UCSD-AML1 (cell line): ENCODE data around the gene CFAP70.
"Not testable (repeated sequence)": the region's sequence is repeated elsewhere in the genome, so short reads cannot be mapped to it uniquely, and the experiment has no call there.

Source experiments
- DNase-seq: peaks from one replicate; lab custom pipeline; 2025; ENCODE audit not compliant: unreplicated experiment; lab: John Stamatoyannopoulos, UW

Gene CFAP70

GRCh38 chr10:73358331-73359279 lies at the start of gene CFAP70:
Gene CFAP70 (minus strand): TSS chr10:73358864. CDS start chr10:73354796, 4,068 bp downstream.
- DNase-seq: peak; percentile 80

GRCh38 chr10:73408061-73408460 lies 49.4 kb upstream of the CFAP70 start:
- DNase-seq: no peak

GRCh38 chr10:73407495-73407894 lies 48.8 kb upstream of the CFAP70 start:
- DNase-seq: no peak

GRCh38 chr10:73406846-73407245 lies 48.2 kb upstream of the CFAP70 start:
- DNase-seq: no peak

GRCh38 chr10:73405556-73405955 lies 46.9 kb upstream of the CFAP70 start:
- no peak for DNase-seq

GRCh38 chr10:73404690-73405089 lies 46.0 kb upstream of the CFAP70 start:
- DNase-seq: no peak

- DNase-seq: no peak
Measured at GRCh38 chr10:73401636-73402035, 43.0 kb upstream of the CFAP70 start.

- DNase-seq: no peak
Measured at GRCh38 chr10:73399063-73399462, 40.4 kb upstream of the CFAP70 start.

- peak; percentile 12 for DNase-seq
Measured at GRCh38 chr10:73398024-73398423, 39.4 kb upstream of the CFAP70 start.

- not testable (repeated sequence) for DNase-seq
Measured at GRCh38 chr10:73394325-73394724, 35.7 kb upstream of the CFAP70 start.

GRCh38 chr10:73388228-73388627 lies 29.6 kb upstream of the CFAP70 start:
- no peak for DNase-seq

GRCh38 chr10:73386583-73386982 lies 27.9 kb upstream of the CFAP70 start:
- DNase-seq: no peak

GRCh38 chr10:73379064-73379748 lies 20.5 kb upstream of the CFAP70 start:
- DNase-seq: no peak

GRCh38 chr10:73376679-73377078 lies 18.0 kb upstream of the CFAP70 start:
- DNase-seq: no peak

- no peak for DNase-seq
Measured at GRCh38 chr10:73368238-73368637, 9.6 kb upstream of the CFAP70 start.

GRCh38 chr10:73366381-73367298 lies 8.0 kb upstream of the CFAP70 start:
- no peak for DNase-seq

- DNase-seq: no peak
Measured at GRCh38 chr10:73364964-73365363, 6.3 kb upstream of the CFAP70 start.

GRCh38 chr10:73359492-73359891 lies 828 bp upstream of the CFAP70 start:
- no peak for DNase-seq

GRCh38 chr10:73357821-73358220 lies 843 bp downstream of the CFAP70 start:
- no peak for DNase-seq

- no peak for DNase-seq
Measured at GRCh38 chr10:73357166-73357565, 1.5 kb downstream of the CFAP70 start.

GRCh38 chr10:73344269-73344668 lies 14.4 kb downstream of the CFAP70 start:
- no peak for DNase-seq
